Measurements from ENCODE around the gene PDE1C.

DNA sequence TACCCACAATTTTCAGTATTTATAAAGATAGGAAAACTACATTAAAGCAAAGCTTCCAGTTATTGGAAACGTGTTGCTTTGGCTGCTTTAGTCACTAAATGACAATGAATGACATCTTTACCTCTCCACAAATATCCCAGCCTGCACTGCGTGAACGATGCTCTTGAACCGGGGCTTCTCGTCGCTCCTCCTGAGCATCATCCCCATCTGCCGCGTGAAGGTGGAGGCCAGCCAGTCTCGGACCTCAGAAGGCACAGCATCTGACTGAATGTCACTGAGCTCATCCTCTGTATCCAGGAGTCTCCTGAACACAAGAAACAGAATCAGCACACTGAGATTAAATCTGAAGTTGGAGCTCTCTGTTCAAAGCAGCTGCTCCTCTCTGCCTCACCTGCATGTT lies 191.3 kb downstream of the PDE1C start:
- no peak for TF ChIP-seq EZH2 (IDR thresholded peaks at IDR 0.05; ENCODE audit: insufficient read depth, poor library complexity, severe bottlenecking)
- TF ChIP-seq EZH2phosphoT487 (IDR thresholded peaks at IDR 0.05; ENCODE audit: insufficient read depth, low read depth): no peak

Measured in GM23248 (cell line).